GM23338 (cell line): ENCODE data around the gene RFC5. TPM values are rescaled to one million over a fixed set of nuclear protein-coding genes. Genes with fewer than 3 reads are reported as not detected.

Source experiments
- ATAC-seq: fragments of 200-7000 bp; cut with Tn5 transposase; 3 replicates; pipeline ENCODE4 v1.9.1; 2020
- DNase-seq: peaks from one replicate; pipeline ENCODE4 v3.0.0-alpha.2; 2015; ENCODE audit warnings: low spot score
- H2AFZ ChIP-seq: fragments of 200-600 bp; sonication (generic); 2 replicates; pipeline ENCODE4 v1.8.0; 2016; ENCODE audit warnings: antibody characterized with exemption, mild to moderate bottlenecking, moderate library complexity
- H3F3A ChIP-seq: fragments of 200-600 bp; sonication (generic); replicated peaks from 2 replicates; pipeline ENCODE4 v1.8.0; 2017; ENCODE audit warnings: antibody characterized with exemption, mixed run types, low read depth
- H3K27ac ChIP-seq: fragments of 200-600 bp; sonication (generic); 2 replicates; pipeline ENCODE4 v1.6.1; 2016; ENCODE audit warnings: low read depth
- H3K27me3 ChIP-seq: fragments of 200-600 bp; sonication (generic); 2 replicates; pipeline ENCODE4 v1.8.0; 2016; ENCODE audit warnings: mild to moderate bottlenecking, mixed run types, moderate library complexity; ENCODE audit not compliant: insufficient read depth
- H3K36me3 ChIP-seq: fragments of 200-600 bp; sonication (generic); 2 replicates; pipeline ENCODE4 v1.8.0; 2016; ENCODE audit warnings: mild to moderate bottlenecking; ENCODE audit not compliant: insufficient read depth
- H3K4me1 ChIP-seq: fragments of 200-600 bp; sonication (generic); 2 replicates; pipeline ENCODE4 v1.8.0; 2016; ENCODE audit warnings: mild to moderate bottlenecking, moderate library complexity; ENCODE audit not compliant: insufficient read depth
- H3K4me2 ChIP-seq: fragments of 200-600 bp; sonication (generic); 2 replicates; pipeline ENCODE4 v1.7.1; 2017; ENCODE audit warnings: mixed run types
- H3K4me3 ChIP-seq: fragments of 200-600 bp; sonication (generic); 2 replicates; pipeline ENCODE4 v1.6.1; 2016; ENCODE audit warnings: mixed run types
- H3K79me2 ChIP-seq: fragments of 200-600 bp; sonication (generic); replicated peaks from 2 replicates; pipeline ENCODE4 v1.8.0; 2017; ENCODE audit warnings: mild to moderate bottlenecking; ENCODE audit not compliant: insufficient read depth
- H3K9me2 ChIP-seq: fragments of 200-600 bp; sonication (generic); 2 replicates; pipeline ENCODE4 v1.8.0; 2017; ENCODE audit not compliant: insufficient read depth
- H4K20me1 ChIP-seq: fragments of 200-600 bp; sonication (generic); replicated peaks from 2 replicates; pipeline ENCODE4 v1.8.0; 2017; ENCODE audit warnings: mild to moderate bottlenecking; ENCODE audit not compliant: insufficient read depth
- H3K27ac Mint-ChIP-seq: 2 replicates; pipeline ENCODE4 v1.8.0; 2020; ENCODE audit warnings: inconsistent platforms, mild to moderate bottlenecking, moderate library complexity, mixed read lengths
- H3K27me3 Mint-ChIP-seq: 3 replicates; pipeline ENCODE4 v1.8.0; 2022; ENCODE audit warnings: low read depth, mild to moderate bottlenecking, moderate library complexity, mixed read lengths, inconsistent platforms; ENCODE audit not compliant: insufficient read depth, poor library complexity
- H3K36me3 Mint-ChIP-seq: 3 replicates; pipeline ENCODE4 v1.8.0; 2021; ENCODE audit warnings: low read depth, mild to moderate bottlenecking, inconsistent platforms, moderate library complexity, mixed read lengths
- H3K4me1 Mint-ChIP-seq: 3 replicates; pipeline ENCODE4 v1.8.0; 2020; ENCODE audit warnings: mild to moderate bottlenecking, inconsistent platforms, mixed read lengths
- H3K4me3 Mint-ChIP-seq: 3 replicates; pipeline ENCODE4 v1.8.0; 2021; ENCODE audit warnings: moderate library complexity, mild to moderate bottlenecking, inconsistent platforms, mixed read lengths
- H3K9me3 Mint-ChIP-seq: 3 replicates; pipeline ENCODE4 v1.8.0; 2020; ENCODE audit warnings: moderate library complexity, mild to moderate bottlenecking, inconsistent platforms, mixed read lengths
- CREB1 ChIP-seq: fragments of 250-450 bp; sonication (Bioruptor Pico); IDR thresholded peaks from 2 replicates; pipeline ENCODE4 v1.5.0; 2020; ENCODE audit warnings: low read depth, mild to moderate bottlenecking, moderate library complexity
- CTCF ChIP-seq, 2 experiments: fragments of 200-600 bp in 1 of 2; sonication (generic) in 1 of 2; conservative IDR thresholded peaks; 2 replicates each; pipeline versions ENCODE4 v1.5.1 to v1.6.1; 2016 to 2017; ENCODE audit warnings: antibody characterized with exemption in 2 of 2, low read depth in 2 of 2, mild to moderate bottlenecking in 2 of 2, moderate library complexity in 1 of 2
- ETS1 ChIP-seq: IDR thresholded peaks from 2 replicates; pipeline ENCODE4 v1.6.1; 2016; ENCODE audit warnings: antibody characterized with exemption
- EZH2 ChIP-seq: fragments of 200-600 bp; sonication (generic); IDR thresholded peaks from one replicate; pipeline ENCODE4 v1.8.0; 2017; ENCODE audit warnings: antibody characterized with exemption, mild to moderate bottlenecking, low read depth; ENCODE audit not compliant: unreplicated experiment
- EZH2phosphoT487 ChIP-seq: fragments of 200-600 bp; sonication (generic); IDR thresholded peaks from one replicate; pipeline ENCODE4 v1.8.1; 2018; ENCODE audit warnings: antibody characterized with exemption; ENCODE audit not compliant: unreplicated experiment
- JUNB ChIP-seq: IDR thresholded peaks from one replicate; pipeline ENCODE4 v1.6.1; 2016; ENCODE audit warnings: antibody characterized with exemption; ENCODE audit not compliant: unreplicated experiment
- NANOG ChIP-seq: IDR thresholded peaks from 2 replicates; pipeline ENCODE4 v1.6.1; 2016; ENCODE audit warnings: antibody characterized with exemption, borderline replicate concordance
- POLR2AphosphoS5 ChIP-seq: IDR thresholded peaks from 2 replicates; pipeline ENCODE4 v1.6.1; 2016; ENCODE audit warnings: antibody characterized with exemption, low read depth
- REST ChIP-seq: IDR thresholded peaks from one replicate; pipeline ENCODE4 v1.6.1; 2018; ENCODE audit warnings: antibody characterized with exemption; ENCODE audit not compliant: unreplicated experiment
- STAT1 ChIP-seq: IDR thresholded peaks from one replicate; pipeline ENCODE4 v1.6.1; 2016; ENCODE audit warnings: antibody characterized with exemption; ENCODE audit not compliant: unreplicated experiment
- ZNF114 ChIP-seq: fragments of 250-450 bp; sonication (Bioruptor Pico); IDR thresholded peaks from 2 replicates; pipeline ENCODE4 v1.5.0; 2020; ENCODE audit warnings: mild to moderate bottlenecking, moderate library complexity
- ZNF331 ChIP-seq: fragments of 250-450 bp; sonication (Bioruptor Pico); IDR thresholded peaks from 2 replicates; pipeline ENCODE4 v1.5.0; 2020; ENCODE audit warnings: low read depth, mild to moderate bottlenecking, moderate library complexity
- ZNF462 ChIP-seq: fragments of 250-450 bp; sonication (Bioruptor Pico); IDR thresholded peaks from 2 replicates; pipeline ENCODE4 v1.5.0; 2020; ENCODE audit warnings: mild to moderate bottlenecking, moderate library complexity
- polyA plus RNA-seq: library from polyadenylated mRNA; unstranded; fragments of >200 nt; fragmentation: Nextera tagmentation; extraction: Ambion mirVana; gene quantifications from 2 replicates; pipeline ENCODE4 v1.2.1, GENCODE V29; 2016
- total RNA-seq: library from RNA; depleted of rRNA; stranded (reverse); fragments of >200 nt; shearing (Covaris generic); gene quantifications from 2 replicates; pipeline ENCODE4 v1.2.3, GENCODE V29; 2014

The RFC5 gene
- total and polyA plus RNA-seq, 2 experiments from 2014 or later = 35.0 to 53.2 TPM

- H3K4me1 Mint-ChIP-seq = peaks cover 27% of the 10 kb centered on the region
- Histone ChIP-seq H3K9me2 (0 out of 2 replicates have a peak, but pooled peaks cover 4% of the 10 kb centered on the region), H3K36me3 (peaks cover 4% of the 10 kb centered on the region; the same call in 1 of the 2 replicates), H4K20me1 (no peaks in the 10 kb centered on the region; the same call in 1 of the 2 replicates), H3K27me3 (peaks cover 7% of the 10 kb centered on the region; the same call in 1 of the 2 replicates), H3K27ac (no peak overlapping the region), H2AFZ (peak overlapping the region; percentile 52), H3K4me2 (peak overlapping the region; percentile 99), H3F3A (peaks cover 5% of the 10 kb centered on the region; the same call in 1 of the 2 replicates), H3K79me2 (0 out of 2 replicates have a peak, but pooled peaks cover 4% of the 10 kb centered on the region), H3K4me3 (peak overlapping the region; percentile 88), H3K4me1 (peaks cover 17% of the 10 kb centered on the region)
- H3K27ac Mint-ChIP-seq = no peak overlapping the region
- peak overlapping the region; percentile 88 for H3K4me3 Mint-ChIP-seq
- H3K9me3 Mint-ChIP-seq = peaks cover 24% of the 10 kb centered on the region
- no peak for ATAC-seq
- no peak for TF ChIP-seq ZNF331 (CRISPR knock-in tag)
- no peak for TF ChIP-seq STAT1
- TF ChIP-seq EZH2phosphoT487 = no peak
- TF ChIP-seq JUNB = no peak
- no peak for TF ChIP-seq EZH2
- no peak for TF ChIP-seq CREB1 (CRISPR knock-in tag)
- no peak for TF ChIP-seq REST
- no peak for TF ChIP-seq ETS1
- no peak for TF ChIP-seq ZNF114 (CRISPR knock-in tag)
- no peak for TF ChIP-seq POLR2AphosphoS5
- TF ChIP-seq ZNF462 (CRISPR knock-in tag) = no peak
- TF ChIP-seq NANOG = no peak
- TF ChIP-seq CTCF (conservative IDR thresholded peaks at IDR 0.05; ENCODE audit: low read depth in 2 of 2) = no peak
- peaks cover 12% of the 10 kb centered on the region for H3K36me3 Mint-ChIP-seq
- peaks cover 30% of the 10 kb centered on the region for H3K27me3 Mint-ChIP-seq
- DNase-seq = peak; percentile 6
These were observed 49.5 kb upstream of the RFC5 start for GRCh38 chr12:117967043-117967442.
